ENCODE results near the gene LY6G6D.
"Not testable (repeated sequence)": the region's sequence is repeated elsewhere in the genome, so short reads cannot be mapped to it uniquely, and the experiment has no call there.

Gene LY6G6D

GRCh38 chr6:31692886-31693285 lies 22.3 kb upstream of the LY6G6D start:
- no peak for DNase-seq

GRCh38 chr6:31693535-31693934 lies 21.6 kb upstream of the LY6G6D start:
- DNase-seq = no peak

DNA sequence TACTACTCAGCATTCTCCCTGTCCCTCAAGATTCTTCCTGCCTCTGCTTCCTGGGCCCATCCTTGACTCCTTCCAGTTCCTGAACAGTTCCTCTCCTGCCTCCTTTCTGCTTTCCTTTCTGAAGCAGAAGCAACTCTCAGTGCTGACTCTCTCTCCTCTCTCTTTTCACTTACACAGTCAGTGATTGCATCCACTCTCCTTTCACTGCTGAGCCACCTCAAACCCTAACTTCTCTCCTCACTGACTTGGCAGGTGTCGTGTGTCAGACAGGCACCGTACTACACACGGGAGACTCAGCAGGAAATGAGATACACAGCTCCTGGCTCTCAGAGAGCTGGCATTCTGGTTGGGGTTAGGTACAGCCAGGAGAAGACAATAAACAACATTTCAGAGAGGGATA lies 17.6 kb upstream of the LY6G6D start:
- DNase-seq = peak; percentile 13

- DNase-seq = no peak
Observed at GRCh38 chr6:31700740-31701401, 14.3 kb upstream of the LY6G6D start.

DNA sequence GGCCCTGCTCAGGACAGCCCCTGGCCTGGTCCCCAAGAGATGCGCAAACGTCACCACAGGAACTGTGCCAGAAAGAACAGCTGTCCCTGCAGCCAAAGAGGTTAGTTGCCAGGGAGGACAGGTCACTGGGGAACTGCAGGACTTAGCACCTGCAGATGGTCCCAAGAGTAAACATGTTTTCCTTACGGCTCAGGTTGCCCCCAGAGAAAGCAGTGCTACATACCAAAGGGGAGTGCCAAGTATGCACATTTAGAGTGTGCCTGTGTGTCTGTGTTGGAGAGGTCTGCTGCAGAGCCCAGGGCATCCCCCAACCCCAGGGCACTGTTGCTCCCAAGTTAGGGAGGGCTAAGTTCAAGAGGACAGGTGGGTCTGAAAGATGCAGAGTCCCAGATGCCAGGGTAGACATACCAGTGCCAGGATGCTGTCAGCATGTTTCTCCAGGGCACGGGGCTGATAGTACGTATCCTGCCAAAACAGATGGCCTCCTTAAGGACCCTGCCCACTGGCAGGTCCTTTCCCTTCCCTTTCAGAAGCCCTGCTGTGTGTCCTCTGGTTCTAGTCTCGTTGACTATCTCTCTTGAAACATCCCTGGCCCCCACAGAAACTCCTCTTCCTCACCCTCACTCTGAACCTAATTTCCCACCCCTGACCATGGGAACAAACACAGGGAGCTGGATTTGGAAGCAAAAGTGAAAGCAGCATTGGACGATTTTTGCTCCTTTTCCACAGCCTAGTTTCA lies 13.3 kb upstream of the LY6G6D start:
- peak; percentile 39 for DNase-seq

GRCh38 chr6:31702405-31702818 lies 12.7 kb upstream of the LY6G6D start:
- DNase-seq = peak; percentile 23

GRCh38 chr6:31702819-31703716 lies 12.1 kb upstream of the LY6G6D start, which contains the start of gene ABHD16A:
TSS of gene ABHD16A (minus strand) at chr6:31703324. CDS start at chr6:31703281, 43 bp downstream.
- peak; percentile 88 for DNase-seq

GRCh38 chr6:31705931-31706330 lies 9.2 kb upstream of the LY6G6D start:
- no peak for DNase-seq

GRCh38 chr6:31706599-31706998 lies 8.5 kb upstream of the LY6G6D start, which contains the start of gene LY6G6F:
TSS of gene LY6G6F (plus strand) at chr6:31706866. CDS start at chr6:31706907, 41 bp downstream.
- DNase-seq = no peak

DNA sequence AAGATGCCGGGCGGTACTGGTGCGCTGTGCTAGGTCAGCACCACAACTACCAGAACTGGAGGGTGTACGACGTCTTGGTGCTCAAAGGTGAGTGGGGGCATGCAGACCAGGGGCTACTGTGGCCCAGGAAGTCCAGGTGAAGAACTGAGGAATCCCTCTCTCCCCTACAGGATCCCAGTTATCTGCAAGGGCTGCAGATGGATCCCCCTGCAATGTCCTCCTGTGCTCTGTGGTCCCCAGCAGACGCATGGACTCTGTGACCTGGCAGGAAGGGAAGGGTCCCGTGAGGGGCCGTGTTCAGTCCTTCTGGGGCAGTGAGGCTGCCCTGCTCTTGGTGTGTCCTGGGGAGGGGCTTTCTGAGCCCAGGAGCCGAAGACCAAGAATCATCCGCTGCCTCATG lies 7.4 kb upstream of the LY6G6D start:
- DNase-seq = no peak

DNA sequence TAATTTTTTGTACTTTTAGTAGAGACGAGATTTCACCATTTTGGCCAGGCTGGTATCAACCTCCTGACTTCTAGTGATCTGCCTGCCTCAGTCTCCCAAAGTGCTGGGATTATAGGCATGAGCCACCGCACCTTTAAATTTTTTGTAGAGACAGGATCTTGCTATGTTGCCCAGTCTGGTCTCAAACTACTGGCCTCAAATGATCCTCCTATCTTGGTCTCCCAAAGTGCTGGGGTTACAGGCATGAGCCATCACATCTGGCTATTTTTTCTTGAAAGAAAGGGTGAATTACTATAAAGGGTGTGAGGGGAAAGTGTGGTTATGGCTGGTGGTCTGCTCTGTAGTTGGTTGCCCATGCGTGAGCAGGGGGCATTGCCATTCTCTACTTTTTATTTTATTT lies 6.9 kb upstream of the LY6G6D start:
- no peak for DNase-seq

DNA sequence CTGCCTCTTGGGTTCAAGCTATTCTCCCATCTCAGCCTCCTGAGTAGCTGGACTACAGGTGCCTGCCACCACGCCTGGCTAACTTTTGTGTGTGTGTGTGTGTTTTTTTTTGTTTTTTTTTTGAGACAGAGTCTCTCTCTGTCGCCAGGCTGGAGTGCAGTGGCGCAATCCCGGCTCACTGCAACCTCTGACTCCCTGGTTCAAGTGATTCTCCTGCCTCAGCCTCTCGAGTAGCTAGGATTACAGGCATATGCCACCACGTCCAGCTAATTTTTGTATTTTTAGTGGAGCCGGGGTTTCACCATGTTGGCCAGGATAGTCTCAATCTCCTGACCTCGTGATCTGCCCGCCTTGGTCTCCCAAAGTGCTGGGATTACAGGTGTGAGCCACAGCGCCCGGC lies 6.0 kb upstream of the LY6G6D start:
- DNase-seq = not testable (repeated sequence)

- no peak for DNase-seq
Observed at GRCh38 chr6:31710523-31711219, 4.5 kb upstream of the LY6G6D start.

GRCh38 chr6:31711233-31711632 lies 3.9 kb upstream of the LY6G6D start:
- DNase-seq = no peak

GRCh38 chr6:31712296-31712695 lies 2.9 kb upstream of the LY6G6D start:
- DNase-seq = no peak

- DNase-seq = no peak
Observed at GRCh38 chr6:31713465-31713864, 1.7 kb upstream of the LY6G6D start.

DNA sequence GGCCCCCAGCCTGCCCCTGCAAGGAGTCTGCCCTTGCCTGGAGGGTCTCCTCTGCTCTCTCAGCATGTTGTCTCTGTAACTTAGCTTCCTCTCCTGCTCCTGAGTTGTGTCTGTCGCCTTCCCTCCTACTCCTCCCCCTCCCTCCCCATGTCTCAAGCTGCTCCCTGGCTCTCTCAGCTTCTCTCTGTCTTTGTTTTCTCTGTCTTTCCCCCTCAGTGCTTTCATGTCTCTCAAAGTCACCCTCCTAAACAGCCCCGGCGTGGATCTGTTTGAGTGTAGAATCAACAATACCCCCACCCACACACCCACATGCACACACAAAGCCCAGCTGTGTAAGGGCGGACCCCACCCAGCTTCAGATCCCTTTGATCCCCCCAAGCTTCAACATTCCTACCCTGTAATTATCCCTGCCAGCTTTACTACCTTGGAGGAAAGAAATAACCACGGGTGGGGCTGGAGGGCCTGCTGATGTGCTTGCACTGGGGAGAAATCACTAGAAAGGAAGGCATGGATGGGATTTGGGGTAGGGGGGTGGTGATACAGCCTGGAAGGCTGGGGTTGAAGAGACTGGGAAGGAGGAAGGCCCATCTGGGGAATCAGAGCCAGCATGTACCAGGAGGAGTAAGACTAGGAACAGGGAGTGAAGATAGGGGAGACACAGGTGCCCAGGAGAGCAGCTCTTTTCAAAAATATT lies 1.0 kb upstream of the LY6G6D start:
- DNase-seq = no peak

- no peak for DNase-seq
Observed at GRCh38 chr6:31717499-31718222, 2.5 kb downstream of the LY6G6D start.

DNA sequence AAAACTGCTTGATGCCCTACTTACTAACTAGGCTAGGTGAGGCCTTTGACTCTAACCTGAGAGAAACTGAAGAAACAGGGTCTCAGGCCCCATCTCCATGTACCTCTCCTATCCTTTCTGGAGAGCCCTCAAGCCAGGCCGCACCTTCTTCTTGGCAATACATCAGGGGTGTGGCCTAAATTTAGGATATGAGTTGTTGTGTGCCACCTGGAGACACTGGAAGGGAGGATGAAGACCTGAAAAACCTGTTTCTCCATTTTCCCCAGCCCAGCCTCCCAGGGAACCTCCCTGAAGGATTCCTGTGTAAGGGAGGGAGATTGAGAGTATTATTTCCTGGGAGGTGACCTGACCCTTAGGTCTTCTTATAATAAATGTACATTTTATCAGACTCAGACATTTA lies 3.1 kb downstream of the LY6G6D start:
- peak; percentile 47 for DNase-seq

- no peak for DNase-seq
Observed at GRCh38 chr6:31719001-31719400, 3.9 kb downstream of the LY6G6D start.

GRCh38 chr6:31720196-31720770 lies 5.1 kb downstream of the LY6G6D start:
- no peak for DNase-seq
